Spinal cord (tissue), 10 donors: ENCODE results near the gene RNU5D-1. TPM values are rescaled to one million over a fixed set of nuclear protein-coding genes. Genes with fewer than 3 reads are reported as not detected.

Experiments used
- DNase-seq, 6 donors: peaks; one replicate each; pipeline versions ENCODE4 v3.0.0 to v3.0.0-alpha.2; 2013 to 2015; ENCODE audit warnings: low spot score in 6 of 6, low read depth in 4 of 6
- H3K27ac ChIP-seq: one replicate; pipeline ENCODE4 v1.5.1; 2013; ENCODE audit warnings: low read depth, low read length, control low read depth
- H3K27me3 ChIP-seq: one replicate; pipeline ENCODE4 v1.6.1; 2013; ENCODE audit warnings: low read length; ENCODE audit not compliant: control insufficient read depth, insufficient read depth
- H3K36me3 ChIP-seq: one replicate; pipeline ENCODE4 v1.6.1; 2013; ENCODE audit warnings: low read length; ENCODE audit not compliant: control insufficient read depth, insufficient read depth
- H3K4me1 ChIP-seq: one replicate; pipeline ENCODE4 v1.6.1; 2013; ENCODE audit warnings: low read length; ENCODE audit not compliant: control insufficient read depth, insufficient read depth
- H3K4me3 ChIP-seq: one replicate; pipeline ENCODE4 v1.5.1; 2013; ENCODE audit warnings: low read depth, low read length, control low read depth
- H3K9me3 ChIP-seq: one replicate; pipeline ENCODE4 v1.6.1; 2013; ENCODE audit warnings: low read length; ENCODE audit not compliant: control insufficient read depth, insufficient read depth
- WGBS: methylation state at CpG from one replicate; pipeline ENCODE4 v1.1.5; 2013; ENCODE audit warnings: missing lambda C conversion rate; ENCODE audit not compliant: insufficient coverage; 5-methylcytosine and 5-hydroxymethylcytosine counted together
- long read RNA-seq, 4 donors: transcript quantifications; one replicate each; lab custom pipeline, GENCODE V29; 2026
- polyA plus RNA-seq, 2 donors: library from polyadenylated mRNA; unstranded; fragments of 120-200 nt; gene quantifications; one replicate each; pipeline ENCODE4 v1.2.1, GENCODE V29; 2013; ENCODE audit not compliant: insufficient read length in 2 of 2
- total RNA-seq, 2 donors: library from RNA; depleted of rRNA in 1 of 2; stranded (reverse); fragments of 120-200 nt in 1 of 2; fragments of >200 nt in 1 of 2; gene quantifications; one replicate each; pipeline versions ENCODE4 v1.2.3 to v1.2.4, GENCODE V29; 2013 to 2014
- donor health status: healthy.

Gene RNU5D-1
- total RNA-seq (not detected), polyA plus RNA-seq (not detected)
- long read RNA-seq, donor 1, result 0 reads
- long read RNA-seq, donor 2, result 0 reads
- long read RNA-seq, donor 3, result 0 reads
- long read RNA-seq, donor 4, result 0 reads

DNA sequence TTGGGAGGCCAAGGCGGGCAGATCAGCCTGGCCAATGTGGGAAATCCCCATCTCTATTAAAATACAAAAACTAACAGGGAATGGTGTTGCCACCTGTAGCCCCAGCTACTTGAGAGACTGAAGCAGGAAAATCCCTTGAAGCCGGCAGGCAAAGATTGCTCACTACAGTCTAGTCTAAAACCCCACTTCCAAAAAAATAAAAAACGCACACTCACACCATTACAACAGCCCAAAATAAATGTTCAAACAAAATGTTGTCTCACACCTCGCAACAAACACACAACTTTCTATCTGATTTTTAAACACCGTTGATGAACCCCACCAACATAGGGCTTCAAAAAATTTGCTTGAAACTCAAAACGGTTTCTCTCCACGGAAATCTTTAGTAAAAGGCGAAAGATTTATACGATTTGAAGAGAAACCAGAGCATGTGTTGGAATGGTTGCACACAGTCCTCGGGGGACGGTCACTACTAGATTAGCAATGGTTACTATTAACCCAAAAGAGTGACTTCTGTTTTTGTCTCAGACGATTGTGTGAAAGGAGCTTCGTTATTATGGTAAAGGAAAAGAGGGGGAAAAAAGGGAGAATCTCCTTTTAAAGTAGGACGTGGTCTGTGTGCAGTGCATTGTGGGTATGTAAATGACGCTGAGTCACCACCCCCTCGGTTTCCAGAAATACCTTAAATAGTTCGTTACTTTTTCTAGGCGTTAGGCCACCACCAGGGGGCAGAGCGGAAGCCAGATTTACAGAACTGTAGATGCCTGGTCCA is at the start of gene RNU5D-1:
Gene RNU5D-1, minus strand, starts transcription at position 430 of the 772 bp plus-strand sequence.
- Histone ChIP-seq H3K4me3 (peak within 1 kb of the TSS; percentile 44), H3K4me1 (peaks cover 10% of the 10 kb centered on the region), H3K36me3 (no peaks in the 10 kb centered on the region), H3K27me3 (no peaks in the 10 kb centered on the region), H3K9me3 (no peaks in the 10 kb centered on the region), H3K27ac (peak within 1 kb of the TSS; percentile 95)
- peak; percentile 86 to 98 (median 92) for DNase-seq
- 3% methylated on average over 8 of the region's 19 CpGs for whole genome bisulfite sequencing

DNA sequence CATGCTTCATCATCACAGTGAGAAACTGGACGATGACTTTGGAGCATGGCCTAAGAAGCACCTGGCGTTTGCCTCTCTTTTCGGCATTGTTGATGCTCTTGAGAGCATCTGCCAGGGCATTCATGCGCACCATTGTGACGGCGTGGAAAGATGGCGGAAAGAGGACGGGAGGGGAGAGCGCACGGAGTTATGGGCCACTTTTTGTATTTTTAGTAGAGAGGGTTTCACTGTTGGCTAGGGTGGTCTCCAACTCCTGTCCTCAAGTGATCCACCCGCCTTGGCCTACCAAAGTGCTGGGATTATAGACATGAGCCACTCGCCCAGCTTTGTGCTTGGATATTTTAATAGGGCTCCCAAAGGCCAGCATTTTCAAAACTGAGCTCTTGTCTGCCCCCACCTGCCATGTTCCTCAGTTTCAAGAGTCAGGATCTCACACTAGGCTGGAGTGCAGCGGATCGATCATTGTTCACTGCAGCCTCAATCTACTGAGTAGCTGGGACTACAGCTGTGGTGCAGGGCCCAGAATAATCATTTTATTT is 49.7 kb upstream of the RNU5D-1 start:
- Histone ChIP-seq H3K27me3 (no peaks in the 10 kb centered on the region), H3K27ac (no peak overlapping the region), H3K4me3 (no peak overlapping the region), H3K9me3 (no peaks in the 10 kb centered on the region), H3K36me3 (peaks cover 53% of the 10 kb centered on the region), H3K4me1 (peaks cover 43% of the 10 kb centered on the region)
- no peak for DNase-seq
- WGBS, result 89% methylated on average over 11 of the region's 14 CpGs

- WGBS, result 91% methylated on average over 1 of the region's 6 CpGs
- DNase-seq, result no peak
- Histone ChIP-seq H3K27me3 (no peaks in the 10 kb centered on the region), H3K9me3 (no peaks in the 10 kb centered on the region), H3K4me3 (no peak overlapping the region), H3K36me3 (peaks cover 53% of the 10 kb centered on the region), H3K4me1 (peaks cover 36% of the 10 kb centered on the region), H3K27ac (no peak overlapping the region)
These were observed 48.0 kb upstream of the RNU5D-1 start for GRCh38 chr1:44778705-44779576.

- DNase-seq, result no peak
- H3K9me3 ChIP-seq, result no peaks in the 10 kb centered on the region
- no peaks in the 10 kb centered on the region for H3K27me3 ChIP-seq
- H3K36me3 ChIP-seq, result peaks cover 53% of the 10 kb centered on the region
- H3K4me1 ChIP-seq, result peaks cover 30% of the 10 kb centered on the region
- WGBS, result 85% methylated on average over 13 of the region's 13 CpGs
- no peak overlapping the region for H3K4me3 ChIP-seq
- no peak overlapping the region for H3K27ac ChIP-seq
These were observed 47.1 kb upstream of the RNU5D-1 start for GRCh38 chr1:44777969-44778635.

DNA sequence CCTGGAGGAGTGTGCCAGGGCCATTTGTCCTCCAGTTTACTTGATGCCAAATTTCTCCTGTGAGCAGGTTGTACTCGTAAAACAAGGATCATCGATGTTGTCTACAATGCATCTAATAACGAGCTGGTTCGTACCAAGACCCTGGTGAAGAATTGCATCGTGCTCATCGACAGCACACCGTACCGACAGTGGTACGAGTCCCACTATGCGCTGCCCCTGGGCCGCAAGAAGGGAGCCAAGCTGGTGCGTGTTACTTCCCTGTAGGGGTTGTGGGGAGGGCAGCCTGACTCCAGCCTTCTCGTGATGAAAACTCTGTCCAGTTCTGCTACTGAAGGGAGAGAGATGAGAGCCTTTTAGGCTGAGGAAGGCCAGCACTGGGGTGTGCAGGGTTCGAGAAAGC is 46.6 kb upstream of the RNU5D-1 start:
- H3K4me3 ChIP-seq, result no peak overlapping the region
- H3K9me3 ChIP-seq, result no peaks in the 10 kb centered on the region
- H3K27ac ChIP-seq, result no peak overlapping the region
- H3K27me3 ChIP-seq, result no peaks in the 10 kb centered on the region
- DNase-seq, result no peak
- peaks cover 29% of the 10 kb centered on the region for H3K4me1 ChIP-seq
- H3K36me3 ChIP-seq, result peaks cover 53% of the 10 kb centered on the region
- WGBS, result 86% methylated on average over 11 of the region's 14 CpGs

DNA sequence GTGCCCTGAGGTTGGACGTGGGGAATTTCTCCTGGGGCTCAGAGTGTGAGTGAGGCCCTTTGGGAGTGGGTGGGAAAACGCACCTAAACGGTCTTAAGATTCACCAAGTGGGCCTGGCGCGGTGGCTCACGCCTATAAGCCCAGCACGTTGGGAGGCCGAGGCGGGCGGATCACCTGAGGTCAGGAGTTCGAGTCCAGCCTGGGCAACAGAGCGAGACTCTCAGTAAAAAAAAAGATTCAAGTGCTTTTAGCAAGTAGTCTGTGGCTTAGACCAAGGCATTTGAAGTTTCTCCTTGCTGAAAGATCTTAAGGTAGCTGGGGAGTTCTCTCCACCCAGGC is 45.7 kb upstream of the RNU5D-1 start:
- peak overlapping the region; percentile 27 for H3K27ac ChIP-seq
- DNase-seq, result no peak
- H3K4me3 ChIP-seq, result peak overlapping the region; percentile 100
- 63% methylated on average over 10 of the region's 12 CpGs for WGBS
- peaks cover 29% of the 10 kb centered on the region for H3K4me1 ChIP-seq
- peaks cover 53% of the 10 kb centered on the region for H3K36me3 ChIP-seq
- no peaks in the 10 kb centered on the region for H3K27me3 ChIP-seq
- H3K9me3 ChIP-seq, result no peaks in the 10 kb centered on the region

DNA sequence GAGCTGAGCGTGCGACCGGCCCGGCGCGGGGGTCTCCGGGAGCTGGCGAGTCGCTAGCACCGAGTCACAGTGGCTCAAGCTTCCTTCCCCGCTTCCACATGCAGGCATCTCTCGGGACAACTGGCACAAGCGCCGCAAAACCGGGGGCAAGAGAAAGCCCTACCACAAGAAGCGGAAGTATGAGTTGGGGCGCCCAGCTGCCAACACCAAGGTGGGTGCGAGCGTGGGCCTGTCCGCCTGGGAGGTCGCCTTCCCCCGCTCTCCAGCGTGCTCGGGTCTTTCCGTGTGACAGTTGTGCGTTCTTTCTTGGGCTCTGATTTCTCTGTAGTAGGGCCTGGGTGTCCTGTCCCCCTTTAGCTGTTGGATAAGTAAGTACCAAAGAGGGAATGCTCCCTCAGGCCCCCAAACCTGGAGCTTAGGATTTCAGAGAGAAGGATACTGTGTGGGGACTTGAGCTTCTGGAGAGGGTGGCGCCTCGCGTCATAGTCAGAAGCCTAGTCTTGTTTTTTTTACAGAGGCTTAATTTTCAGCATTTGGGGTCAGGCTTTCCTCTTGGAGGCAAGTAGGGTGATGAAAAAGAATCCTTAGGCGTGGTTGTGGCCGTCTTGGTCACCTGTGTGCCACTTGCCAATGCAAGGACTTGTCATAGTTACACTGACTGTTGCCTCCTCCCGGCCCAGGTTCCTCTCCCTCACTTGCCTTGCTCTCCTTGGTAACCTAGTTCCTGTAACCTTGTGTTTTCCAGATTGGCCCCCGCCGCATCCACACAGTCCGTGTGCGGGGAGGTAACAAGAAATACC is 45.2 kb upstream of the RNU5D-1 start:
- H3K4me3 ChIP-seq, result peak overlapping the region; percentile 100
- WGBS, result 7% methylated on average over 35 of the region's 36 CpGs
- no peaks in the 10 kb centered on the region for H3K9me3 ChIP-seq
- peaks cover 29% of the 10 kb centered on the region for H3K4me1 ChIP-seq
- no peaks in the 10 kb centered on the region for H3K27me3 ChIP-seq
- peaks cover 47% of the 10 kb centered on the region for H3K36me3 ChIP-seq
- H3K27ac ChIP-seq, result peak overlapping the region; percentile 98
- DNase-seq, result peak in 1 of 6 donors; percentile 29

DNA sequence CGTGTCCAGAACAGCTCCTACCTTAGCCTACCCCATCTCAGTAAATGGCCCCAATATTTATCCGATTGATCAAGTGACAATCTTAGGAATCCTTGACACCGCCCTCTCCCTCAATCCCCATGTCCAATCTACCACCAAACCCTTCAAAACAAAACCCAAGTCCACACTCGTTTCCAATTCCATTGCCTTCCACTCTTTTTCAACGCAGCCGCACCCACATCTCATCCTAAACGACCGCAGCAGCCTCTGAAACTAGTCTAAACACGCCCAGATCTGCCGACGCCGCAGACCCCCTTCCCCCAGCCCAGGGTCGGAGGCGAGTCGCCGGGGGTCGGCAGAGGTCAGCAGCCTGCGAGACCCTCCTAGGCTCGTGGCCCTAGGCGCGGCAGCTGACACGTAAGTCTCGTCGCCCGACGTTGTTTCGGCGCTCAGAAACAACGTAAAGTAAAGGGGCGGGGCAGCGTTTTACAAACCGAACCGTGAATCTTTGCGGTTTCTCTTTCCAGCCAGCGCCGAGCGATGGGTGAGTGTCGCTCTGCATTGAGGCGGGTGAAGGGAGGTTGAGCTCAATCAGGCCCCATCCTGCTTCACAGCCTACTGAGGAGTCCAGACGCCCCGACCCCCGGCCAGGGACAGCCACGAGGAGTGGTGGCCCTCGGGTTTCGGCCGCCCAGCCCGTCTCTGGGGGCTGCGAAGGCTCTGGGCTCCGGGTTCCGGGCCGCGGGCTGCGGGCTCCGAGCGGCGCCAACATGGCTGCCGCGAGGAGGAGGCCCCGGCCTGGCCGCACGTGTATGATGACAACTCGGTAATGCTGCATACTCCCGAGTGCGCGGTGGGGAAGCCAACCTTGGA is 44.3 kb upstream of the RNU5D-1 start, which contains the start of gene RPS8:
Gene RPS8, plus strand, starts transcription at position 463 of the 852 bp plus-strand sequence. Its CDS starts 57 bp downstream, at position 520.
- 0% methylated on average over 60 of the region's 65 CpGs for WGBS
- Histone ChIP-seq H3K9me3 (no peaks in the 10 kb centered on the region), H3K36me3 (peaks cover 40% of the 10 kb centered on the region)

More for the DNA sequence above, 44.3 kb upstream of the RNU5D-1 start, which contains the start of gene RPS8:
- peak within 1 kb of the TSS; percentile 100 for H3K4me3 ChIP-seq
- peak; percentile 90 to 99 (median 94) for DNase-seq
- no peaks in the 10 kb centered on the region for H3K27me3 ChIP-seq
- H3K4me1 ChIP-seq, result peaks cover 29% of the 10 kb centered on the region
- peak within 1 kb of the TSS; percentile 98 for H3K27ac ChIP-seq
